Suprapubic skin (tissue), 4 donors: ENCODE measurements around the gene TBX10. TPM values are rescaled to one million over a fixed set of nuclear protein-coding genes. Genes with fewer than 3 reads are reported as not detected.

ENCODE experiments used
- DNase-seq, 2 donors: peaks; one replicate each; pipeline ENCODE4 v3.0.0-alpha.2; 2019; ENCODE audit warnings: low spot score in 2 of 2
- H3K27ac ChIP-seq: fragments of 200-600 bp; sonication (generic); one replicate; pipeline ENCODE4 v1.5.1; 2019
- H3K27me3 ChIP-seq: fragments of 200-600 bp; sonication (generic); one replicate; pipeline ENCODE4 v1.5.1; 2019
- H3K36me3 ChIP-seq: fragments of 200-600 bp; sonication (generic); one replicate; pipeline ENCODE4 v1.5.1; 2019
- H3K4me1 ChIP-seq: fragments of 200-600 bp; sonication (generic); one replicate; pipeline ENCODE4 v1.5.1; 2019
- H3K4me3 ChIP-seq: fragments of 200-600 bp; sonication (generic); one replicate; pipeline ENCODE4 v1.5.1; 2019; ENCODE audit warnings: mild to moderate bottlenecking
- H3K9me3 ChIP-seq: fragments of 200-600 bp; sonication (generic); one replicate; pipeline ENCODE4 v1.5.1; 2019
- EP300 ChIP-seq: sonication (generic); formaldehyde crosslinking; IDR thresholded peaks from one replicate; pipeline ENCODE4 v1.6.1; 2017; ENCODE audit warnings: antibody characterized with exemption
- POLR2A ChIP-seq, 2 donors: fragments of 450-650 bp; IDR thresholded peaks; one replicate each; pipeline ENCODE4 v1.6.1; 2017; ENCODE audit warnings: antibody characterized with exemption in 2 of 2, mild to moderate bottlenecking in 2 of 2, moderate library complexity in 2 of 2
- POLR2AphosphoS5 ChIP-seq, 3 donors: sonication (generic); formaldehyde crosslinking; IDR thresholded peaks; one replicate each; pipeline ENCODE4 v1.6.1; 2017; ENCODE audit warnings: antibody characterized with exemption in 3 of 3
- WGBS: methylation state at CpG from one replicate; pipeline ENCODE4 v1.1.5; 2018; 5-methylcytosine and 5-hydroxymethylcytosine counted together
- total RNA-seq, 4 donors: library from RNA; depleted of rRNA; stranded (reverse); fragments of >200 nt; gene quantifications; one replicate each; pipeline ENCODE4 v1.1.0, GENCODE V29; 2016
- TF ChIP-seq, protein P1 (sequence below), 2 donors: fragments of 200-600 bp in 1 of 2; fragments of 450-650 bp in 1 of 2; sonication (generic) in 1 of 2; IDR thresholded peaks; one replicate each; pipeline ENCODE4 v1.5.1; 2016 to 2019; ENCODE audit warnings: antibody characterized with exemption in 2 of 2, mild to moderate bottlenecking in 1 of 2, moderate library complexity in 1 of 2

TBX10 gene
- total RNA-seq, 4 donors from 2014 or later: not detected

DNA sequence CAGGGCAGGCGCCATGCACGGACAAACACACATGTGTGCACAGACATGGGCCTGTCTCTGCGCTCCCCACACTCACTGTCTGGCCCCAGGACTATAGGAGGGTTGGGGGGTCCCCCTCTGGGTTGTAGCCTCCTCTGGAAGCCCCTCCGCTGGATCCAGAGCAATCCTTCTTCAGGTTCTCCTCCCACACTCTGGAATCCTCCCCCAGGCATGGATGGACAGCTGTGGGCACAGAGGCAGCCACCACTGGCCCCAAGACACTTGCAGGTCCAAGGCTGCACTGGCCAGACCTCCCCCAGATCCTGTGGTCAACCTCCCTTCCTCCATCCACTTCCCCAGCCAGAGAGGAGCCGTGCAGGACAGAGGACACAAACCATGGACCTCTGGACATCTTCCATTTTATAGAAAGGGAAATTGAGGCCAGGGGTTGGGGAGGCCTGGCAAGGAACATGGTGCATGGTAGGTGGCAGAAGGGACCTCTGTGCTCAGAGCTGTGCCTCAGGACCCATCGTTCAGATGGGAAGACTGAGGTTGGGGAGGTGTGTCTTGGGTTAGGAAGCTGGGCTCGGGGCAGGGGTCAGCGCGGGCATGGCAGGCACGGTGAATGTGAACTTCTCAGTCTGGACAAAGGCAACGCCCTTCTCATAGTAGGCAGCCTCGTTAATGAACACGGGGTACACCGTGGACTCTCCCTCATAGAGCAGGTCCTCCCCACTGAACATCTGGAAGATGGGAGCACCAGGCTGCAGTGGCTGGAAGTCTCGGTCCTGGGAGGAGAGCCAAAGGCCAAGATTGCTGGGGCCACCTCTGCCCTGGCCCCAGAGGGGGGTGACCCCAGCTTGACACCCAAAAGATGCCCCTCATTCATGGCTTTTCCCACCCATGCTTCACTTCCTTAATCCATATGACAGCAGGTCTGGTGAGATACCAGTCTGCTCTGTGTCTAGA lies 2.9 kb upstream of the TBX10 start:
- 87% methylated on average over 12 of the region's 15 CpGs for WGBS
- Histone ChIP-seq H3K36me3 (no peaks in the 10 kb centered on the region), H3K27me3 (peaks cover 32% of the 10 kb centered on the region), H3K9me3 (no peaks in the 10 kb centered on the region), H3K4me3 (no peak overlapping the region), H3K4me1 (peaks cover 6% of the 10 kb centered on the region), H3K27ac (no peak overlapping the region)
- TF ChIP-seq POLR2A (IDR thresholded peaks at IDR 0.05) (no peak), EP300 (no peak), POLR2AphosphoS5 (IDR thresholded peaks at IDR 0.05) (no peak)
- TF ChIP-seq, protein P1, sequence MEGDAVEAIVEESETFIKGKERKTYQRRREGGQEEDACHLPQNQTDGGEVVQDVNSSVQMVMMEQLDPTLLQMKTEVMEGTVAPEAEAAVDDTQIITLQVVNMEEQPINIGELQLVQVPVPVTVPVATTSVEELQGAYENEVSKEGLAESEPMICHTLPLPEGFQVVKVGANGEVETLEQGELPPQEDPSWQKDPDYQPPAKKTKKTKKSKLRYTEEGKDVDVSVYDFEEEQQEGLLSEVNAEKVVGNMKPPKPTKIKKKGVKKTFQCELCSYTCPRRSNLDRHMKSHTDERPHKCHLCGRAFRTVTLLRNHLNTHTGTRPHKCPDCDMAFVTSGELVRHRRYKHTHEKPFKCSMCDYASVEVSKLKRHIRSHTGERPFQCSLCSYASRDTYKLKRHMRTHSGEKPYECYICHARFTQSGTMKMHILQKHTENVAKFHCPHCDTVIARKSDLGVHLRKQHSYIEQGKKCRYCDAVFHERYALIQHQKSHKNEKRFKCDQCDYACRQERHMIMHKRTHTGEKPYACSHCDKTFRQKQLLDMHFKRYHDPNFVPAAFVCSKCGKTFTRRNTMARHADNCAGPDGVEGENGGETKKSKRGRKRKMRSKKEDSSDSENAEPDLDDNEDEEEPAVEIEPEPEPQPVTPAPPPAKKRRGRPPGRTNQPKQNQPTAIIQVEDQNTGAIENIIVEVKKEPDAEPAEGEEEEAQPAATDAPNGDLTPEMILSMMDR (IDR thresholded peaks at IDR 0.05): no peak
- DNase-seq: no peak

DNA sequence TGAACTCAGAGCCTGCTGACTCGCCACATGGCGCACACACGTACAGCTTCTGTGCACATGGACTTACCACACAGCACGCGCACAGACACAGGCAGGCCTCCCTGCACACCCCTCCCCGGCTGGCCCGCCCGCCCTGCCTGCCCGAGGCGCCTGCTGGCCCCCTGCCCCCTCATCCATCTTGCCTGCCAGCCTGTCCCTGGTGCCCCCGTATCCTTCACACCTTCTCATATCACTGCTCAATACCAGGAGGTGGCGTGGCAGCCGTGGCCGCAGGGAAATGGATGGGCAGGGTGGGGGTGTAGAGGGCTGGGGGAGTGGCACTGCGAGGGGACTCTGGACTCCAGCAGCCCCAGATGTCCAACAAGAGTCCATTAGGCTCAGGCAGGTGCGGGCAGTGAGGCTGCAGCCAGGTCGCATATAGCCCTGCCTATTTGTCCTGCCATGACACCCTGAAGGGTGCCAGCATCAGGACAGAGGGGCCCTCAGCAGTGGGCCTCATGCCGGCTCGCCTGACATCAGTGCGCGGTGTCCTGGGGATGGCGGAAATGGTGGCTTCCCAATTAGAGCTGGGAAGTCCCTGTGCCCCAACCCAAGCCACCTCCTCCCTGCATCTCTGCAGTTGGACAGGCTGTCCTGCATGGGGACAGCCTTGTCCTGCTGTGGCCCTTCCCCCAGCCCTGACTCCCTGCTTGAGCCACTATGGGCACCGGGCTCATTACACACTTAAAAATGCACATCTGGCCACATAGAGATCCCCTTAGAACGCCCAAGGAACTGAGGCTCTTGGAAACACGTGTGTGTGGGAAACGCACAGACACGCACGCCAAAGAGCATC lies 2.0 kb upstream of the TBX10 start:
- Histone ChIP-seq H3K4me3 (no peak overlapping the region), H3K36me3 (no peaks in the 10 kb centered on the region), H3K27ac (no peak overlapping the region), H3K27me3 (peaks cover 27% of the 10 kb centered on the region), H3K9me3 (no peaks in the 10 kb centered on the region), H3K4me1 (peaks cover 6% of the 10 kb centered on the region)
- DNase-seq: peak in 1 of 2 donors; percentile 58
- 81% methylated on average over 6 of the region's 28 CpGs for WGBS
- TF ChIP-seq, protein P1 (IDR thresholded peaks at IDR 0.05): no peak
- TF ChIP-seq POLR2A (IDR thresholded peaks at IDR 0.05): no peak
- TF ChIP-seq EP300: no peak

DNA sequence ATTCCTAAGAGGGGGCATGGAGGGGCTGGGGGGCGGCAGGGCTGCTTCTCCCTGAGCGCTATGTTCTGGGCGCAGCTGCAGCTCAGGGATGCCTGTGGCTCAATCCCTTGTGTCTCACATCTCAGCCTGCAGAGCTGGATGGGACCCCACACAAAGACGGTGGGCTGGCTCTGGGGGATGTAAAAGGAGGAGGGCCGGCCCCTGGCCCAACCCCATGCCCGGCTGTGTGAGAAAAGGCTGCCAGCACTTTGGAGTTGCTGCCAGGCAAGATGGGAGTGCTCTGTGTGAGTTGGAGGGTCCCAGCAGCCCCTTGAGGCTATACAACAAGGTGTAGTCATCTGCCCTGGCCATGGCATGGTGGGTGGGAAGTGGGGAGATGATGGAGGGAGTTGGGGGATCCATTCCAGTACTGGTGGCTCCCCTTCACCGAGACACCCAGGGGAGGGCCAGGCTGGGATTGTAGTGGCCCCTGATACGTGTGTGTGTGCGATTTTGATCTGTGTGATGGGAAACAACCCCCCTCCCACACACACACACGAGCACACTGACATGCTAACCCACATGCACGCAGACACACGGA lies 1.3 kb upstream of the TBX10 start:
- Histone ChIP-seq H3K36me3 (no peaks in the 10 kb centered on the region), H3K4me3 (no peak overlapping the region), H3K27me3 (peaks cover 27% of the 10 kb centered on the region), H3K27ac (no peak overlapping the region), H3K4me1 (peaks cover 6% of the 10 kb centered on the region), H3K9me3 (no peaks in the 10 kb centered on the region)
- TF ChIP-seq, protein P1 (IDR thresholded peaks at IDR 0.05): no peak
- TF ChIP-seq EP300: no peak
- TF ChIP-seq POLR2A (IDR thresholded peaks at IDR 0.05): no peak
- no peak for TF ChIP-seq POLR2AphosphoS5 (IDR thresholded peaks at IDR 0.05)
- WGBS: 43% methylated on average over 7 of the region's 12 CpGs
- peak in 1 of 2 donors; percentile 54 for DNase-seq

DNA sequence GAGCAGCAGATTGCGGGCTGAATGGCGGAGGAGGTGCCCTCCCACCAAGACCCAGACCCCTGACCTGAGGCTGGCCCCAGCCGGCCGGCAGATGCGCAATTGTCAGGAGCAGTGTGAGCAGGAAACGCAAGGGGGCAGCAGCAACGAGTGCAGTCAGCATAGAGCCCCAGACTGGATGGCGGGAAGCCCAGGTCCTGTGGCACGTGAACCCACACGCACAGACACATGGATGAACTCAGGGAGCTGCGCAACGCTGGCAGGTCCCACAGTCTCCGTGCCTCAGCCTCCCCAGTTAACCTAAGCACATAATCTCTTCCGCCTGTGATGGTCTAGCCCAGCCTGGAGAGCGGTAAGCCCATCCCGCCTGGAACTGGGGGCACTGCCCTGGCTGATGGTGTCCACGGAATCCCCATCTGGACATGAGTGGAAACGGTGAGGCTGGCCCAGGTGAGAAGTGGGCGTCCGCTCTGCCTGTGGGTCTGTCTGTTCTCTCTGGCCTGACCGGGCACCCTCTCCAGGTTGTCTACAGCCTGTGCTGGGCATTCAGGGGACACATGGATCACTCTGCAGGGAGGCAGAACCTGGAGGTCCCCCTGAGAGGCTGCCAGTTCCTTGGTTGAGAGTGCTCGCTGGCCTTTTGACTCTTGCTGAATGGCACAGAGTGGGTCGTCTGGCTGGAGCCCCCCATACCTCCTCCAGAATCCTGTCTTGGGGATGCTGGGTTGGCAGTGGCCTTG lies 626 bp upstream of the TBX10 start:
- Histone ChIP-seq H3K9me3 (no peaks in the 10 kb centered on the region), H3K36me3 (no peaks in the 10 kb centered on the region), H3K4me1 (peaks cover 6% of the 10 kb centered on the region), H3K27ac (no peak overlapping the region), H3K27me3 (peaks cover 27% of the 10 kb centered on the region), H3K4me3 (no peak overlapping the region)
- DNase-seq: peak; percentile 78 to 81
- WGBS: 40% methylated on average over 1 of the region's 23 CpGs
- TF ChIP-seq EP300: no peak
- TF ChIP-seq, protein P1 (IDR thresholded peaks at IDR 0.05): peak; percentile 28 to 78
